ENCODE results near the gene SPEN.
A peak's percentile ranks its signal among the peaks of the same experiment; 100 is the strongest.

SPEN gene

GRCh38 chr1:15948595-15949452 is 101.3 kb downstream of the SPEN start:
- Histone ChIP-seq H3K9ac (ENCODE audit: low read depth, low read length) (no peak overlapping the region), H3K9me3 (ENCODE audit: insufficient read depth, low read depth, low read length) (no peaks in the 10 kb centered on the region), H3K4me3 (ENCODE audit: low read length) (no peak overlapping the region), H3K36me3 (ENCODE audit: insufficient read depth, low read depth, low read length) (peaks cover 24% of the 10 kb centered on the region; the same call in 1 of the 2 replicates), H3K27me3 (ENCODE audit: insufficient read depth, low read length) (no peaks in the 10 kb centered on the region), H3K27ac (ENCODE audit: low read length) (no peak overlapping the region), H3K4me1 (ENCODE audit: insufficient read depth, low read length) (peaks cover 20% of the 10 kb centered on the region)

- no peak overlapping the region for H3K9ac ChIP-seq (ENCODE audit: low read depth, low read length)
- H3K27ac ChIP-seq (ENCODE audit: low read length) = no peak overlapping the region
- no peak overlapping the region for H3K4me3 ChIP-seq (ENCODE audit: low read length)
- no peaks in the 10 kb centered on the region for H3K9me3 ChIP-seq (ENCODE audit: insufficient read depth, low read depth, low read length)
- H3K36me3 ChIP-seq (ENCODE audit: insufficient read depth, low read depth, low read length) = peaks cover 24% of the 10 kb centered on the region; the same call in 1 of the 2 replicates
- peaks cover 25% of the 10 kb centered on the region for H3K4me1 ChIP-seq (ENCODE audit: insufficient read depth, low read length)
- H3K27me3 ChIP-seq (ENCODE audit: insufficient read depth, low read length) = no peaks in the 10 kb centered on the region
These were observed 102.1 kb downstream of the SPEN start for GRCh38 chr1:15949453-15950245.

- Histone ChIP-seq H3K27ac (ENCODE audit: low read length) (no peak overlapping the region), H3K36me3 (ENCODE audit: insufficient read depth, low read depth, low read length) (peaks cover 21% of the 10 kb centered on the region; the same call in 1 of the 2 replicates), H3K9ac (ENCODE audit: low read depth, low read length) (no peak overlapping the region), H3K4me1 (ENCODE audit: insufficient read depth, low read length) (peaks cover 25% of the 10 kb centered on the region), H3K27me3 (ENCODE audit: insufficient read depth, low read length) (no peaks in the 10 kb centered on the region), H3K9me3 (ENCODE audit: insufficient read depth, low read depth, low read length) (no peaks in the 10 kb centered on the region), H3K4me3 (ENCODE audit: low read length) (no peak overlapping the region)
These were observed 102.8 kb downstream of the SPEN start for GRCh38 chr1:15950302-15950701.

GRCh38 chr1:15950763-15951295 is 103.3 kb downstream of the SPEN start:
- no peaks in the 10 kb centered on the region for H3K9me3 ChIP-seq (ENCODE audit: insufficient read depth, low read depth, low read length)
- H3K36me3 ChIP-seq (ENCODE audit: insufficient read depth, low read depth, low read length) = peaks cover 19% of the 10 kb centered on the region; the same call in 1 of the 2 replicates
- peaks cover 25% of the 10 kb centered on the region for H3K4me1 ChIP-seq (ENCODE audit: insufficient read depth, low read length)
- H3K9ac ChIP-seq (ENCODE audit: low read depth, low read length) = no peak overlapping the region
- H3K4me3 ChIP-seq (ENCODE audit: low read length) = no peak overlapping the region
- H3K27ac ChIP-seq (ENCODE audit: low read length) = no peak overlapping the region
- H3K27me3 ChIP-seq (ENCODE audit: insufficient read depth, low read length) = no peaks in the 10 kb centered on the region

- Histone ChIP-seq H3K9me3 (ENCODE audit: insufficient read depth, low read depth, low read length) (no peaks in the 10 kb centered on the region), H3K4me1 (ENCODE audit: insufficient read depth, low read length) (peaks cover 25% of the 10 kb centered on the region), H3K27me3 (ENCODE audit: insufficient read depth, low read length) (no peaks in the 10 kb centered on the region), H3K9ac (ENCODE audit: low read depth, low read length) (no peak overlapping the region), H3K4me3 (ENCODE audit: low read length) (no peak overlapping the region), H3K27ac (ENCODE audit: low read length) (no peak overlapping the region), H3K36me3 (ENCODE audit: insufficient read depth, low read depth, low read length) (peaks cover 12% of the 10 kb centered on the region; the same call in 1 of the 2 replicates)
These were observed 104.0 kb downstream of the SPEN start for GRCh38 chr1:15951341-15952153.

GRCh38 chr1:15952317-15953258 is 105.1 kb downstream of the SPEN start:
- Histone ChIP-seq H3K4me1 (ENCODE audit: insufficient read depth, low read length) (peaks cover 26% of the 10 kb centered on the region), H3K9me3 (ENCODE audit: insufficient read depth, low read depth, low read length) (no peaks in the 10 kb centered on the region), H3K27ac (ENCODE audit: low read length) (no peak overlapping the region), H3K36me3 (ENCODE audit: insufficient read depth, low read depth, low read length) (0 out of 2 replicates have a peak, but pooled peaks cover 2% of the 10 kb centered on the region), H3K4me3 (ENCODE audit: low read length) (no peak overlapping the region), H3K27me3 (ENCODE audit: insufficient read depth, low read length) (no peaks in the 10 kb centered on the region), H3K9ac (ENCODE audit: low read depth, low read length) (no peak overlapping the region)

GRCh38 chr1:15953294-15953771 is 105.8 kb downstream of the SPEN start:
- Histone ChIP-seq H3K27ac (ENCODE audit: low read length) (no peak overlapping the region), H3K4me1 (ENCODE audit: insufficient read depth, low read length) (peaks cover 32% of the 10 kb centered on the region), H3K36me3 (ENCODE audit: insufficient read depth, low read depth, low read length) (no peaks in the 10 kb centered on the region), H3K9ac (ENCODE audit: low read depth, low read length) (0 out of 2 replicates have a peak overlapping the region, but pooled peaks have one; percentile 7), H3K27me3 (ENCODE audit: insufficient read depth, low read length) (no peaks in the 10 kb centered on the region), H3K4me3 (ENCODE audit: low read length) (no peak overlapping the region), H3K9me3 (ENCODE audit: insufficient read depth, low read depth, low read length) (no peaks in the 10 kb centered on the region)

- Histone ChIP-seq H3K4me3 (ENCODE audit: low read length) (no peak overlapping the region), H3K9ac (ENCODE audit: low read depth, low read length) (peak overlapping the region; percentile 7; the same call in 1 of the 2 replicates), H3K4me1 (ENCODE audit: insufficient read depth, low read length) (peaks cover 34% of the 10 kb centered on the region), H3K27me3 (ENCODE audit: insufficient read depth, low read length) (no peaks in the 10 kb centered on the region), H3K27ac (ENCODE audit: low read length) (no peak overlapping the region), H3K36me3 (ENCODE audit: insufficient read depth, low read depth, low read length) (no peaks in the 10 kb centered on the region), H3K9me3 (ENCODE audit: insufficient read depth, low read depth, low read length) (no peaks in the 10 kb centered on the region)
These were observed 106.3 kb downstream of the SPEN start for GRCh38 chr1:15953791-15954241.

GRCh38 chr1:15954316-15954715 is 106.8 kb downstream of the SPEN start:
- Histone ChIP-seq H3K9ac (ENCODE audit: low read depth, low read length) (no peak overlapping the region; the same call in 1 of the 2 replicates), H3K9me3 (ENCODE audit: insufficient read depth, low read depth, low read length) (no peaks in the 10 kb centered on the region), H3K36me3 (ENCODE audit: insufficient read depth, low read depth, low read length) (no peaks in the 10 kb centered on the region), H3K27ac (ENCODE audit: low read length) (no peak overlapping the region), H3K4me3 (ENCODE audit: low read length) (no peak overlapping the region), H3K4me1 (ENCODE audit: insufficient read depth, low read length) (peaks cover 30% of the 10 kb centered on the region), H3K27me3 (ENCODE audit: insufficient read depth, low read length) (no peaks in the 10 kb centered on the region)

- no peak overlapping the region for H3K27ac ChIP-seq (ENCODE audit: low read length)
- H3K36me3 ChIP-seq (ENCODE audit: insufficient read depth, low read depth, low read length) = no peaks in the 10 kb centered on the region
- H3K9me3 ChIP-seq (ENCODE audit: insufficient read depth, low read depth, low read length) = no peaks in the 10 kb centered on the region
- peaks cover 8% of the 10 kb centered on the region; the same call in 1 of the 2 replicates for H3K27me3 ChIP-seq (ENCODE audit: insufficient read depth, low read length)
- H3K9ac ChIP-seq (ENCODE audit: low read depth, low read length) = no peak overlapping the region
- no peak overlapping the region for H3K4me3 ChIP-seq (ENCODE audit: low read length)
- H3K4me1 ChIP-seq (ENCODE audit: insufficient read depth, low read length) = peaks cover 23% of the 10 kb centered on the region
These were observed 108.0 kb downstream of the SPEN start for GRCh38 chr1:15955552-15955951.
